Measurements from ENCODE around the gene TEX19.
"Not testable (repeated sequence)": the region's sequence is repeated elsewhere in the genome, so short reads cannot be mapped to it uniquely, and the experiment has no call there.

GRCh38 chr17:82347994-82348393, 11.1 kb upstream of the TEX19 start:
- TF ChIP-seq, protein P1, sequence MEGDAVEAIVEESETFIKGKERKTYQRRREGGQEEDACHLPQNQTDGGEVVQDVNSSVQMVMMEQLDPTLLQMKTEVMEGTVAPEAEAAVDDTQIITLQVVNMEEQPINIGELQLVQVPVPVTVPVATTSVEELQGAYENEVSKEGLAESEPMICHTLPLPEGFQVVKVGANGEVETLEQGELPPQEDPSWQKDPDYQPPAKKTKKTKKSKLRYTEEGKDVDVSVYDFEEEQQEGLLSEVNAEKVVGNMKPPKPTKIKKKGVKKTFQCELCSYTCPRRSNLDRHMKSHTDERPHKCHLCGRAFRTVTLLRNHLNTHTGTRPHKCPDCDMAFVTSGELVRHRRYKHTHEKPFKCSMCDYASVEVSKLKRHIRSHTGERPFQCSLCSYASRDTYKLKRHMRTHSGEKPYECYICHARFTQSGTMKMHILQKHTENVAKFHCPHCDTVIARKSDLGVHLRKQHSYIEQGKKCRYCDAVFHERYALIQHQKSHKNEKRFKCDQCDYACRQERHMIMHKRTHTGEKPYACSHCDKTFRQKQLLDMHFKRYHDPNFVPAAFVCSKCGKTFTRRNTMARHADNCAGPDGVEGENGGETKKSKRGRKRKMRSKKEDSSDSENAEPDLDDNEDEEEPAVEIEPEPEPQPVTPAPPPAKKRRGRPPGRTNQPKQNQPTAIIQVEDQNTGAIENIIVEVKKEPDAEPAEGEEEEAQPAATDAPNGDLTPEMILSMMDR (IDR thresholded peaks at IDR 0.05; ENCODE audit: control extremely low read depth in 1 of 3, insufficient read depth in 1 of 3, low read depth in 1 of 3, low read length in 3 of 3), result not testable (repeated sequence)
- not testable (repeated sequence) for TF ChIP-seq ATF2 (IDR thresholded peaks at IDR 0.05; ENCODE audit: low read length)
